Measurements from ENCODE around the gene ZC2HC1B.

- TF ChIP-seq CTCF (conservative IDR thresholded peaks at IDR 0.05) = no peak
- no peak for TF ChIP-seq ZFX (IDR thresholded peaks at IDR 0.05)
Measured at GRCh38 chr6:143961066-143961465, 96.8 kb downstream of the ZC2HC1B start.
